A673 (cell line): Measurements from ENCODE around the gene BTN3A1.
"Not testable (repeated sequence)": the region's sequence is repeated elsewhere in the genome, so short reads cannot be mapped to it uniquely, and the experiment has no call there.

Source experiments
- CTCF ChIP-seq: fragments of 300-800, 200-600 bp; sonication (generic); conservative IDR thresholded peaks from 2 replicates; pipeline ENCODE4 v1.5.1; 2017; ENCODE audit warnings: low read depth, mild to moderate bottlenecking, antibody characterized with exemption, low read length, moderate library complexity, mixed read lengths
- EZH2 ChIP-seq: fragments of 200-600 bp; sonication (generic); IDR thresholded peaks from 2 replicates; pipeline ENCODE4 v1.6.1; 2017; ENCODE audit warnings: borderline replicate concordance, low read depth, mild to moderate bottlenecking, mixed read lengths, antibody characterized with exemption, low read length; ENCODE audit not compliant: poor library complexity, severe bottlenecking

- TF ChIP-seq CTCF, EZH2: not testable (repeated sequence)
These were observed 44.5 kb upstream of the BTN3A1 start for GRCh38 chr6:26357543-26357942.
